ENCODE results near the gene TIMP3.

TIMP3 gene

GRCh38 chr22:32862936-32863661 lies 61.6 kb downstream of the TIMP3 start:
- Histone ChIP-seq H3K9me3 (no peaks in the 10 kb centered on the region), H3K4me1 (ENCODE audit: control insufficient read depth in 1 of 2, insufficient read depth in 1 of 2, low read depth in 1 of 2, low read length in 1 of 2) (no peaks in the 10 kb centered on the region), H3K36me3 (no peaks in the 10 kb centered on the region), H3K27me3 (no peaks in the 10 kb centered on the region), H3K27ac (no peak overlapping the region), H3K4me3 (ENCODE audit: low read depth in 1 of 2, low read length in 1 of 2) (no peak overlapping the region)
- no peak for TF ChIP-seq CTCF (IDR thresholded peaks at IDR 0.05)

DNA sequence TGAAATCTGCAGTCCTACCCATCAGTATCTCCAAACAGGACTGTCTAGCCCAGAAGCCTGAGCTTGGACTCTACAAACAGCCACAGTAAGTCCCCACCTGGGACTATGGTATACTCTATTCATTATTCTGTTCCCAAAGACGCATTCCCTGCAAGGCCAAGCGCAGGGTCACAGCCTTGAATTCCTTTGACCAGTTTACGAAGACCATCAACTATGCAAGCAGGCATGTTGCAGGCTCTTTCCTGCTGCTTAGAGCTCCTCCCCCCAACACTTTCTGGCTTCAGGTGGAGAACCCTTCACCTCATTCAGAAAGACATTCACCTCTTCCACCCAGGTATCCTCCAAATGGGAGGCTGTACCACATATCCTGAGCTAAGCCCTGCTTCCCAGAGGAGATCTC lies 62.5 kb downstream of the TIMP3 start:
- no peak for TF ChIP-seq CTCF (IDR thresholded peaks at IDR 0.05)
- Histone ChIP-seq H3K4me1 (ENCODE audit: control insufficient read depth in 1 of 2, insufficient read depth in 1 of 2, low read depth in 1 of 2, low read length in 1 of 2) (no peaks in the 10 kb centered on the region), H3K4me3 (ENCODE audit: low read depth in 1 of 2, low read length in 1 of 2) (no peak overlapping the region)

DNA sequence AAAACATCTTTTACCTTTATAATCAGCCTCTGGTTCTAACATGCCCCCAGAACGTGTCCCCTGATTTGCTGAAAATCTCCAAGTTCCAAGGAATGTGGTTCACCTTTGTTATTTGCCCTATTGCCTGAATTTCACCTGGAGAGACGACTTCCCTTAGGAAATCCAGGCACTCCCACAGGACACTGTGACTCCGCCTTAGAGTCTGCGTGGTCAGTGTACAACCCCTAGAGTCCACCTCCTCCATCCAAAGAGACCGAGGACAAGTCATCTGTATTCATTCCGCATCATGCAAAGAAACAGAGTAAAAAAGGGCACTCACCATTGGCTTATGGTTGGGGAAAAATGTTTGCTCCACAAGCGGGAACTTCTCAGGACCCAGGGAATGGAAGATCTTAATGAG lies 63.1 kb downstream of the TIMP3 start:
- no peaks in the 10 kb centered on the region for H3K4me1 ChIP-seq (ENCODE audit: control insufficient read depth in 1 of 2, insufficient read depth in 1 of 2, low read depth in 1 of 2, low read length in 1 of 2)
- no peak for TF ChIP-seq CTCF (IDR thresholded peaks at IDR 0.05)
- H3K9me3 ChIP-seq, result no peaks in the 10 kb centered on the region
- H3K4me3 ChIP-seq (ENCODE audit: low read depth in 1 of 2, low read length in 1 of 2), result no peak overlapping the region
- no peak overlapping the region for H3K27ac ChIP-seq
- no peaks in the 10 kb centered on the region for H3K36me3 ChIP-seq
- H3K27me3 ChIP-seq, result no peaks in the 10 kb centered on the region

More for the DNA sequence above, 62.5 kb downstream of the TIMP3 start:
- Histone ChIP-seq H3K27me3 (no peaks in the 10 kb centered on the region), H3K9me3 (no peaks in the 10 kb centered on the region), H3K36me3 (no peaks in the 10 kb centered on the region), H3K27ac (no peak overlapping the region)

DNA sequence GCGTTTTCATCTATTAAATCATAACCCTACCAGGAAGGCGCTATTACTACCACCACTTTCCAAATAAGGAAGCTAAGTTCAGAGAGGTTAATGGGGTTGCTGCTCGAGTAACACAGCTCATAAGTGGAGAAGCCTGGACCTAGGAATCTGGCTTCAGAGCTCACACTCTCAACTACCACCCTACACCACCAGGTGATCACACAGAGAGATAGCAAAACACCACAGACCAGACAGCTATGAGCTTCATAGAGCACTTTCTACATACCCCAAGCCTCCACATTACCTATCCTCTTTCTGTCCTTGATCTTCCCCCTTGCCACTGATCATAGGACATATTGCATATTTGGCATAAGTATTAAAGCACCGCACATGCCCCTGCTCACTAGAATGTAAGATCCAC lies 65.4 kb downstream of the TIMP3 start:
- H3K27ac ChIP-seq, result no peak overlapping the region
- no peaks in the 10 kb centered on the region for H3K27me3 ChIP-seq
- TF ChIP-seq CTCF (IDR thresholded peaks at IDR 0.05), result no peak
- no peaks in the 10 kb centered on the region for H3K36me3 ChIP-seq
- no peaks in the 10 kb centered on the region for H3K9me3 ChIP-seq
- no peaks in the 10 kb centered on the region for H3K4me1 ChIP-seq (ENCODE audit: control insufficient read depth in 1 of 2, insufficient read depth in 1 of 2, low read depth in 1 of 2, low read length in 1 of 2)
- H3K4me3 ChIP-seq (ENCODE audit: low read depth in 1 of 2, low read length in 1 of 2), result no peak overlapping the region

DNA sequence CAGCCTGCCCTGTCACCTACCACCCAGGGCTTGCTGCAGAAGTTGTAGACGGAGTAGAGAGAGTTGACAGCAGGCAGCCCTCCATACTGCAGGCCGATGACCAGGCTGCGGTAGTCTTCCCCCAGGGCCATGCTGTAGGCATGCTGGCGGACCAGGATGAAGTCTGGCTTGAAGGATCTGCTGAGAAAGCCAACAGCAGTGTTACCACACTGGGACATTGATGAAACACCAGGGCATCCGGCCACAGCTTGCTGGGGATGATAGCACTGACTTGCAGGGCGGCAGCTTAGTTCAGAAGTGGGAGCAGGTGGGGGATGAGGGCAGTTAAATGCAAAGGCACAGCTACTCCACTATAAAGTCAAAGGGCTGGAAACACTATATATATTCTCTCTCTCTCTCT lies 67.4 kb downstream of the TIMP3 start:
- Histone ChIP-seq H3K9me3 (no peaks in the 10 kb centered on the region), H3K27ac (no peak overlapping the region), H3K27me3 (no peaks in the 10 kb centered on the region), H3K4me3 (ENCODE audit: low read depth in 1 of 2, low read length in 1 of 2) (no peak overlapping the region), H3K4me1 (ENCODE audit: control insufficient read depth in 1 of 2, insufficient read depth in 1 of 2, low read depth in 1 of 2, low read length in 1 of 2) (no peaks in the 10 kb centered on the region), H3K36me3 (no peaks in the 10 kb centered on the region)
- TF ChIP-seq CTCF (IDR thresholded peaks at IDR 0.05), result no peak
